IPS DF 6.9 (cell line): Measurements from ENCODE around the gene SSX4B.
"Not testable (repeated sequence)": the region's sequence is repeated elsewhere in the genome, so short reads cannot be mapped to it uniquely, and the experiment has no call there.

Source experiments
- DNase-seq: peaks from one replicate; pipeline ENCODE4 v3.0.0-alpha.2; 2013; ENCODE audit warnings: low read depth, low spot score
- H3K27ac ChIP-seq: one replicate; pipeline ENCODE4 v1.5.1; 2013; ENCODE audit warnings: low read length, control low read depth
- H3K27me3 ChIP-seq: 2 replicates; pipeline ENCODE4 v1.6.1; 2013; ENCODE audit warnings: mild to moderate bottlenecking, low read length; ENCODE audit not compliant: control insufficient read depth, insufficient read depth
- H3K36me3 ChIP-seq: 2 replicates; pipeline ENCODE4 v1.6.1; 2013; ENCODE audit warnings: low read length; ENCODE audit not compliant: control insufficient read depth, insufficient read depth
- H3K4me1 ChIP-seq: 2 replicates; pipeline ENCODE4 v1.6.1; 2013; ENCODE audit warnings: low read length; ENCODE audit not compliant: control insufficient read depth, insufficient read depth
- H3K4me3 ChIP-seq: 2 replicates; pipeline ENCODE4 v1.5.1; 2013; ENCODE audit warnings: mild to moderate bottlenecking, low read length
- H3K9me3 ChIP-seq: 2 replicates; pipeline ENCODE4 v1.6.1; 2013; ENCODE audit warnings: low read length, inconsistent platforms; ENCODE audit not compliant: control insufficient read depth, insufficient read depth
- WGBS: extraction: QIAGEN DNeasy Blood & Tissue Kit; methylation state at CpG from one replicate; pipeline ENCODE4 v1.1.7; 2013; ENCODE audit warnings: mixed read lengths, missing lambda C conversion rate; ENCODE audit not compliant: insufficient read length, insufficient coverage; 5-methylcytosine and 5-hydroxymethylcytosine counted together

SSX4B gene

GRCh38 chrX:48411860-48412259 is at the start of gene SSX4B:
Gene SSX4B (minus strand): TSS chrX:48411960. CDS start chrX:48411372, 588 bp downstream.
- not testable (repeated sequence) for H3K9me3 ChIP-seq, H3K4me1 ChIP-seq, H3K36me3 ChIP-seq, H3K27me3 ChIP-seq, H3K4me3 ChIP-seq, H3K27ac ChIP-seq, DNase-seq
- WGBS = no CpG with 5 or more reads among the region's 15 CpGs

GRCh38 chrX:48460606-48461005 is 48.8 kb upstream of the SSX4B start:
- Histone ChIP-seq H3K9me3 (no peaks in the 10 kb centered on the region), H3K4me3 (no peak overlapping the region), H3K4me1 (no peaks in the 10 kb centered on the region), H3K27me3 (no peaks in the 10 kb centered on the region), H3K27ac (no peak overlapping the region), H3K36me3 (peaks cover 15% of the 10 kb centered on the region; the same call in 1 of the 2 replicates)
- no CpG with 5 or more reads among the region's 11 CpGs for WGBS
- DNase-seq = no peak

- Histone ChIP-seq H3K4me3 (no peak overlapping the region), H3K27ac (no peak overlapping the region), H3K27me3 (no peaks in the 10 kb centered on the region), H3K4me1 (no peaks in the 10 kb centered on the region), H3K9me3 (no peaks in the 10 kb centered on the region), H3K36me3 (peaks cover 13% of the 10 kb centered on the region; the same call in 1 of the 2 replicates)
- no peak for DNase-seq
- no CpG with 5 or more reads among the region's 3 CpGs for WGBS
Measured at GRCh38 chrX:48460031-48460430, 48.3 kb upstream of the SSX4B start.

GRCh38 chrX:48459483-48459882 is 47.7 kb upstream of the SSX4B start:
- DNase-seq = no peak
- Histone ChIP-seq H3K27ac (no peak overlapping the region), H3K4me1 (no peaks in the 10 kb centered on the region), H3K27me3 (no peaks in the 10 kb centered on the region), H3K4me3 (no peak overlapping the region), H3K9me3 (no peaks in the 10 kb centered on the region), H3K36me3 (peaks cover 11% of the 10 kb centered on the region; the same call in 1 of the 2 replicates)
- WGBS = no CpG with 5 or more reads among the region's 6 CpGs

GRCh38 chrX:48458711-48459110 is 47.0 kb upstream of the SSX4B start:
- H3K36me3 ChIP-seq = peaks cover 11% of the 10 kb centered on the region; the same call in 1 of the 2 replicates
- no peak overlapping the region for H3K27ac ChIP-seq
- H3K9me3 ChIP-seq = no peaks in the 10 kb centered on the region
- no CpG with 5 or more reads among the region's 6 CpGs for WGBS
- no peaks in the 10 kb centered on the region for H3K27me3 ChIP-seq
- no peak for DNase-seq
- no peaks in the 10 kb centered on the region for H3K4me1 ChIP-seq
- H3K4me3 ChIP-seq = no peak overlapping the region

- Histone ChIP-seq H3K4me3 (no peak overlapping the region), H3K27me3 (no peaks in the 10 kb centered on the region), H3K36me3 (peaks cover 10% of the 10 kb centered on the region; the same call in 1 of the 2 replicates), H3K27ac (no peak overlapping the region), H3K9me3 (no peaks in the 10 kb centered on the region), H3K4me1 (no peaks in the 10 kb centered on the region)
- no peak for DNase-seq
- WGBS = no CpG with 5 or more reads among the region's 6 CpGs
Measured at GRCh38 chrX:48456628-48457331, 45.0 kb upstream of the SSX4B start.

- H3K27me3 ChIP-seq = no peaks in the 10 kb centered on the region
- H3K9me3 ChIP-seq = no peaks in the 10 kb centered on the region
- no CpG with 5 or more reads among the region's 4 CpGs for WGBS
- no peaks in the 10 kb centered on the region for H3K4me1 ChIP-seq
- H3K4me3 ChIP-seq = no peak overlapping the region
- no peaks in the 10 kb centered on the region for H3K36me3 ChIP-seq
- no peak for DNase-seq
- no peak overlapping the region for H3K27ac ChIP-seq
Measured at GRCh38 chrX:48451708-48452107, 39.9 kb upstream of the SSX4B start.

GRCh38 chrX:48450076-48450475 is 38.3 kb upstream of the SSX4B start:
- Histone ChIP-seq H3K36me3 (no peaks in the 10 kb centered on the region), H3K27ac (no peak overlapping the region), H3K27me3 (no peaks in the 10 kb centered on the region), H3K4me3 (no peak overlapping the region), H3K4me1 (no peaks in the 10 kb centered on the region), H3K9me3 (no peaks in the 10 kb centered on the region)
- DNase-seq = no peak

- not testable (repeated sequence) for DNase-seq, H3K4me1 ChIP-seq, H3K9me3 ChIP-seq, H3K4me3 ChIP-seq, H3K36me3 ChIP-seq, H3K27me3 ChIP-seq, H3K27ac ChIP-seq
- no CpG with 5 or more reads among the region's 6 CpGs for WGBS
Measured at GRCh38 chrX:48447201-48447600, 35.4 kb upstream of the SSX4B start.

- not testable (repeated sequence) for H3K4me1 ChIP-seq, H3K27ac ChIP-seq, H3K4me3 ChIP-seq, H3K9me3 ChIP-seq, DNase-seq, H3K36me3 ChIP-seq, H3K27me3 ChIP-seq
- WGBS = no CpG with 5 or more reads among the region's 13 CpGs
Measured at GRCh38 chrX:48433713-48434112, 22.0 kb upstream of the SSX4B start.

GRCh38 chrX:48430166-48430565 is 18.4 kb upstream of the SSX4B start:
- not testable (repeated sequence) for DNase-seq, H3K27me3 ChIP-seq, H3K27ac ChIP-seq, H3K4me3 ChIP-seq, H3K4me1 ChIP-seq, H3K9me3 ChIP-seq, H3K36me3 ChIP-seq
- WGBS = no CpG with 5 or more reads among the region's 4 CpGs
